ENCODE data around the gene MCF2L. TPM values are rescaled to one million over a fixed set of nuclear protein-coding genes. Genes with fewer than 3 reads are reported as not detected.
"Not testable (repeated sequence)": the region's sequence is repeated elsewhere in the genome, so short reads cannot be mapped to it uniquely, and the experiment has no call there.

The MCF2L gene
- total RNA-seq, 1 experiment from 2014 or later = 9.5 TPM

- no peak overlapping the region for H3K4me3 ChIP-seq (ENCODE audit: low read depth, low read length, poor library complexity, severe bottlenecking)
- no peak for DNase-seq (ENCODE audit: low spot score)
- no peaks in the 10 kb centered on the region for H3K4me1 ChIP-seq (ENCODE audit: insufficient read depth, low read length, poor library complexity, severe bottlenecking)
- BruUV-seq (replicated peaks) = no TSS peak
- intact Hi-C loops (cut with micrococcal nuclease; ENCODE audit: unreplicated experiment) = no loop called here
- TF ChIP-seq CTCF (conservative IDR thresholded peaks at IDR 0.05; ENCODE audit: low read depth, low read length) = no peak
- no peak overlapping the region for H3K27ac ChIP-seq (ENCODE audit: low read depth, low read length, poor library complexity, severe bottlenecking)
- no peaks in the 10 kb centered on the region for H3K36me3 ChIP-seq (ENCODE audit: insufficient read depth, low read length, poor library complexity, severe bottlenecking)
- H3K27me3 ChIP-seq (replicated peaks; ENCODE audit: insufficient read depth, low read depth, low read length, poor library complexity) = peaks cover 19% of the 10 kb centered on the region
- ChIA-PET POLR2A (ENCODE audit: low non-redundant PET) (no interaction called here), CTCF (no interaction called here)
- no peaks in the 10 kb centered on the region for H3K9me3 ChIP-seq (ENCODE audit: low read depth, low read length, poor library complexity, severe bottlenecking)
These were observed 140.4 kb downstream of the MCF2L start for GRCh38 chr13:113109151-113110047.

- H3K27ac ChIP-seq (ENCODE audit: low read depth, low read length, poor library complexity, severe bottlenecking) = no peak overlapping the region
- no peaks in the 10 kb centered on the region for H3K36me3 ChIP-seq (ENCODE audit: insufficient read depth, low read length, poor library complexity, severe bottlenecking)
- ChIA-PET CTCF (no interaction called here), POLR2A (ENCODE audit: low non-redundant PET) (no interaction called here)
- peaks cover 19% of the 10 kb centered on the region for H3K27me3 ChIP-seq (replicated peaks; ENCODE audit: insufficient read depth, low read depth, low read length, poor library complexity)
- H3K9me3 ChIP-seq (ENCODE audit: low read depth, low read length, poor library complexity, severe bottlenecking) = no peaks in the 10 kb centered on the region
- TF ChIP-seq CTCF (conservative IDR thresholded peaks at IDR 0.05; ENCODE audit: low read depth, low read length) (no peak), EZH2 (IDR thresholded peaks at IDR 0.05; ENCODE audit: borderline replicate concordance, low read depth, low read length, poor library complexity, severe bottlenecking) (peak; percentile 84)
- peak; percentile 29 for DNase-seq (ENCODE audit: low spot score)
- intact Hi-C loops (cut with micrococcal nuclease; ENCODE audit: unreplicated experiment) = no loop called here
- BruUV-seq (replicated peaks) = no TSS peak
- H3K4me3 ChIP-seq (ENCODE audit: low read depth, low read length, poor library complexity, severe bottlenecking) = peak overlapping the region; percentile 25
- H3K4me1 ChIP-seq (ENCODE audit: insufficient read depth, low read length, poor library complexity, severe bottlenecking) = no peaks in the 10 kb centered on the region
These were observed 141.2 kb downstream of the MCF2L start for GRCh38 chr13:113110048-113110851.

- BruUV-seq (replicated peaks) = no TSS peak
- DNase-seq (ENCODE audit: low spot score) = no peak
- CTCF ChIA-PET = no interaction called here
These were observed 141.9 kb downstream of the MCF2L start for GRCh38 chr13:113110852-113111315.

GRCh38 chr13:113111821-113112220 is 142.8 kb downstream of the MCF2L start:
- H3K36me3 ChIP-seq (ENCODE audit: insufficient read depth, low read length, poor library complexity, severe bottlenecking); POLR2A ChIA-PET (ENCODE audit: low non-redundant PET); BruUV-seq (replicated peaks); DNase-seq (ENCODE audit: low spot score); H3K27ac ChIP-seq (ENCODE audit: low read depth, low read length, poor library complexity, severe bottlenecking); H3K4me3 ChIP-seq (ENCODE audit: low read depth, low read length, poor library complexity, severe bottlenecking); H3K4me1 ChIP-seq (ENCODE audit: insufficient read depth, low read length, poor library complexity, severe bottlenecking); CTCF ChIA-PET; H3K9me3 ChIP-seq (ENCODE audit: low read depth, low read length, poor library complexity, severe bottlenecking); intact Hi-C loops (cut with micrococcal nuclease; ENCODE audit: unreplicated experiment): not testable (repeated sequence)
- peaks cover 19% of the 10 kb centered on the region for H3K27me3 ChIP-seq (replicated peaks; ENCODE audit: insufficient read depth, low read depth, low read length, poor library complexity)

More at GRCh38 chr13:113110852-113111315, 141.9 kb downstream of the MCF2L start:
- H3K36me3 ChIP-seq (ENCODE audit: insufficient read depth, low read length, poor library complexity, severe bottlenecking) = no peaks in the 10 kb centered on the region
- no peaks in the 10 kb centered on the region for H3K9me3 ChIP-seq (ENCODE audit: low read depth, low read length, poor library complexity, severe bottlenecking)
- H3K4me3 ChIP-seq (ENCODE audit: low read depth, low read length, poor library complexity, severe bottlenecking) = peak overlapping the region; percentile 25
- H3K4me1 ChIP-seq (ENCODE audit: insufficient read depth, low read length, poor library complexity, severe bottlenecking) = no peaks in the 10 kb centered on the region
- peaks cover 19% of the 10 kb centered on the region for H3K27me3 ChIP-seq (replicated peaks; ENCODE audit: insufficient read depth, low read depth, low read length, poor library complexity)
- intact Hi-C loops (cut with micrococcal nuclease; ENCODE audit: unreplicated experiment) = no loop called here
- no peak overlapping the region for H3K27ac ChIP-seq (ENCODE audit: low read depth, low read length, poor library complexity, severe bottlenecking)
- TF ChIP-seq EZH2 (IDR thresholded peaks at IDR 0.05; ENCODE audit: borderline replicate concordance, low read depth, low read length, poor library complexity, severe bottlenecking) (peak; percentile 47), CTCF (conservative IDR thresholded peaks at IDR 0.05; ENCODE audit: low read depth, low read length) (no peak)
- POLR2A ChIA-PET (ENCODE audit: low non-redundant PET) = no interaction called here

- CTCF ChIA-PET; H3K9me3 ChIP-seq (ENCODE audit: low read depth, low read length, poor library complexity, severe bottlenecking); H3K36me3 ChIP-seq (ENCODE audit: insufficient read depth, low read length, poor library complexity, severe bottlenecking); H3K4me1 ChIP-seq (ENCODE audit: insufficient read depth, low read length, poor library complexity, severe bottlenecking); H3K4me3 ChIP-seq (ENCODE audit: low read depth, low read length, poor library complexity, severe bottlenecking); POLR2A ChIA-PET (ENCODE audit: low non-redundant PET); BruUV-seq (replicated peaks); DNase-seq (ENCODE audit: low spot score); H3K27ac ChIP-seq (ENCODE audit: low read depth, low read length, poor library complexity, severe bottlenecking); intact Hi-C loops (cut with micrococcal nuclease; ENCODE audit: unreplicated experiment): not testable (repeated sequence)
- peaks cover 19% of the 10 kb centered on the region for H3K27me3 ChIP-seq (replicated peaks; ENCODE audit: insufficient read depth, low read depth, low read length, poor library complexity)
These were observed 143.5 kb downstream of the MCF2L start for GRCh38 chr13:113112475-113112874.
